Caco-2 (cell line): ENCODE data around the gene SNCA. TPM values are rescaled to one million over a fixed set of nuclear protein-coding genes. Genes with fewer than 3 reads are reported as not detected.

ENCODE experiments used
- BruUV-seq: library from RNA; stranded (reverse); fragments of 400-500 nt; replicated peaks from 2 replicates; lab custom pipeline; 2021; lab: Mats Ljungman, UMichigan
- CTCF ChIA-PET: fragments of 300-600 bp; sonication (Branson Sonifier 250); formaldehyde crosslinking; loops from one replicate; lab custom pipeline; 2022; ENCODE audit warnings: antibody characterized with exemption; lab: Charles Lee
- POLR2A ChIA-PET: fragments of 300-600 bp; sonication (Branson Sonifier 250); formaldehyde crosslinking; loops from one replicate; lab custom pipeline; 2022; ENCODE audit warnings: antibody characterized with exemption; lab: Charles Lee
- DNase-seq, 2 experiments: peaks; one replicate each; pipeline versions ENCODE4 v3.0.0 to v3.0.0-alpha.2; 2020 to 2022
- H3K27me3 ChIP-seq: replicated peaks from 2 replicates; pipeline ENCODE4 v1.6.0; 2011; ENCODE audit warnings: low read length; ENCODE audit not compliant: control insufficient read depth, insufficient read depth
- H3K36me3 ChIP-seq: 2 replicates; pipeline ENCODE4 v1.5.1; 2011; ENCODE audit warnings: low read length; ENCODE audit not compliant: control insufficient read depth, insufficient read depth
- H3K4me1 ChIP-seq: fragments of 250-450 bp; sonication (Bioruptor Pico); 2 replicates; pipeline ENCODE4 v1.5.1; 2020; ENCODE audit warnings: mild to moderate bottlenecking
- H3K4me3 ChIP-seq: 2 replicates; pipeline ENCODE4 v1.5.1; 2011; ENCODE audit warnings: low read depth, mild to moderate bottlenecking, control low read depth, low read length
- H3K9me3 ChIP-seq: fragments of 250-450 bp; sonication (Bioruptor Pico); 2 replicates; pipeline ENCODE4 v1.5.1; 2020; ENCODE audit warnings: mild to moderate bottlenecking, moderate library complexity
- H3K27ac Mint-ChIP-seq: one replicate; pipeline ENCODE4 v1.8.0; 2022; ENCODE audit warnings: mixed read lengths; ENCODE audit not compliant: unreplicated experiment
- H3K27me3 Mint-ChIP-seq: one replicate; pipeline ENCODE4 v1.8.0; 2022; ENCODE audit warnings: mixed read lengths; ENCODE audit not compliant: insufficient read depth, unreplicated experiment
- H3K36me3 Mint-ChIP-seq: one replicate; pipeline ENCODE4 v1.8.0; 2022; ENCODE audit warnings: mild to moderate bottlenecking, mixed read lengths; ENCODE audit not compliant: insufficient read depth, unreplicated experiment
- H3K4me1 Mint-ChIP-seq: one replicate; pipeline ENCODE4 v1.8.0; 2022; ENCODE audit warnings: low read depth, mixed read lengths; ENCODE audit not compliant: unreplicated experiment
- H3K4me3 Mint-ChIP-seq: one replicate; pipeline ENCODE4 v1.8.0; 2022; ENCODE audit warnings: mild to moderate bottlenecking, moderate library complexity, mixed read lengths; ENCODE audit not compliant: unreplicated experiment
- H3K9me3 Mint-ChIP-seq: one replicate; pipeline ENCODE4 v1.8.0; 2022; ENCODE audit warnings: mixed read lengths; ENCODE audit not compliant: unreplicated experiment
- CTCF ChIP-seq, 2 experiments: fragments of 200-600 bp in 1 of 2; IDR thresholded peaks; 1 replicate in 1 of 2; 2 replicates in 1 of 2; pipeline versions ENCODE4 v1.5.1 to v1.8.0; 2011 to 2022; ENCODE audit warnings: antibody characterized with exemption in 1 of 2, control low read depth in 1 of 2, inconsistent platforms in 1 of 2, low read depth in 1 of 2, low read length in 1 of 2, mild to moderate bottlenecking in 1 of 2, moderate library complexity in 1 of 2; ENCODE audit not compliant: insufficient read depth in 1 of 2, severe bottlenecking in 1 of 2, unreplicated experiment in 1 of 2
- intact Hi-C: fragments of 100-400 bp; cut with micrococcal nuclease; formaldehyde crosslinking; loops from one replicate; pipeline ENCODE4 v1.10.0; 2022; ENCODE audit not compliant: unreplicated experiment
- total RNA-seq: library from RNA; stranded (reverse); gene quantifications from 2 replicates; pipeline ENCODE4 v1.2.3, GENCODE V29; 2022

Gene SNCA
- total RNA-seq, 1 experiment from 2014 or later: 8.4 TPM

GRCh38 chr4:89739311-89739988, 97.5 kb downstream of the SNCA start:
- ChIA-PET POLR2A (no interaction called here), CTCF (no interaction called here)
- Histone ChIP-seq H3K27me3 (no peaks in the 10 kb centered on the region), H3K4me1 (no peaks in the 10 kb centered on the region), H3K9me3 (no peaks in the 10 kb centered on the region), H3K4me3 (no peak overlapping the region), H3K36me3 (no peaks in the 10 kb centered on the region)
- DNase-seq: no peak
- H3K9me3 Mint-ChIP-seq: no peaks in the 10 kb centered on the region
- H3K4me3 Mint-ChIP-seq: no peak overlapping the region
- H3K4me1 Mint-ChIP-seq: no peaks in the 10 kb centered on the region
- no TSS peak for BruUV-seq
- H3K27ac Mint-ChIP-seq: no peak overlapping the region
- TF ChIP-seq CTCF (IDR thresholded peaks at IDR 0.05; ENCODE audit: insufficient read depth in 1 of 2, low read depth in 1 of 2, low read length in 1 of 2, severe bottlenecking in 1 of 2, unreplicated experiment in 1 of 2): no peak
- no peaks in the 10 kb centered on the region for H3K27me3 Mint-ChIP-seq
- H3K36me3 Mint-ChIP-seq: no peaks in the 10 kb centered on the region
- intact Hi-C loops: no loop called here

GRCh38 chr4:89737888-89738287, 99.1 kb downstream of the SNCA start:
- no peaks in the 10 kb centered on the region for H3K36me3 Mint-ChIP-seq
- Histone ChIP-seq H3K9me3 (no peaks in the 10 kb centered on the region), H3K36me3 (no peaks in the 10 kb centered on the region), H3K4me3 (no peak overlapping the region), H3K4me1 (no peaks in the 10 kb centered on the region), H3K27me3 (no peaks in the 10 kb centered on the region)
- intact Hi-C loops: no loop called here
- BruUV-seq: no TSS peak
- ChIA-PET CTCF (no interaction called here), POLR2A (interaction anchor here (0.5 to 0.7 kb wide), 2 partner anchors 112 to 327 kb away, joined by 3 to 6 read pairs; no protein-coding TSS in a partner anchor)
- H3K4me3 Mint-ChIP-seq: no peak overlapping the region
- no peak overlapping the region for H3K27ac Mint-ChIP-seq
- no peaks in the 10 kb centered on the region for H3K27me3 Mint-ChIP-seq
- DNase-seq: no peak
- no peaks in the 10 kb centered on the region for H3K9me3 Mint-ChIP-seq
- TF ChIP-seq CTCF (IDR thresholded peaks at IDR 0.05; ENCODE audit: insufficient read depth in 1 of 2, low read depth in 1 of 2, low read length in 1 of 2, severe bottlenecking in 1 of 2, unreplicated experiment in 1 of 2): no peak
- no peaks in the 10 kb centered on the region for H3K4me1 Mint-ChIP-seq

- intact Hi-C loops: no loop called here
- Mint-ChIP-seq H3K27me3 (peaks cover under 1% of the 10 kb centered on the region), H3K27ac (no peak overlapping the region), H3K4me3 (no peak overlapping the region), H3K4me1 (no peaks in the 10 kb centered on the region), H3K36me3 (no peaks in the 10 kb centered on the region), H3K9me3 (no peaks in the 10 kb centered on the region)
- CTCF ChIA-PET: no interaction called here
- H3K36me3 ChIP-seq: no peaks in the 10 kb centered on the region
- no peaks in the 10 kb centered on the region for H3K4me1 ChIP-seq
- no peaks in the 10 kb centered on the region for H3K9me3 ChIP-seq
- H3K4me3 ChIP-seq: no peak overlapping the region
- TF ChIP-seq CTCF (IDR thresholded peaks at IDR 0.05; ENCODE audit: insufficient read depth in 1 of 2, low read depth in 1 of 2, low read length in 1 of 2, severe bottlenecking in 1 of 2, unreplicated experiment in 1 of 2): no peak
- DNase-seq: no peak
- no TSS peak for BruUV-seq
- no peaks in the 10 kb centered on the region for H3K27me3 ChIP-seq
- POLR2A ChIA-PET: no interaction called here
Observed at GRCh38 chr4:89733946-89734345, 103.0 kb downstream of the SNCA start.
